Neuron (in vitro differentiated cells): ENCODE data around the gene RHCG.

ENCODE experiments used
- H2AFZ ChIP-seq: one replicate; pipeline ENCODE4 v1.6.1; 2013; ENCODE audit warnings: low read depth, mild to moderate bottlenecking, inconsistent platforms, low read length, moderate library complexity
- H3K27me3 ChIP-seq: one replicate; pipeline ENCODE4 v1.6.1; 2013; ENCODE audit warnings: low read length; ENCODE audit not compliant: insufficient read depth
- H3K36me3 ChIP-seq: one replicate; pipeline ENCODE4 v1.6.1; 2013; ENCODE audit warnings: low read length; ENCODE audit not compliant: insufficient read depth
- H3K4me1 ChIP-seq: one replicate; pipeline ENCODE4 v1.6.1; 2013; ENCODE audit warnings: low read length; ENCODE audit not compliant: insufficient read depth
- H3K4me3 ChIP-seq: 2 replicates; pipeline ENCODE4 v1.5.1; 2013; ENCODE audit warnings: mild to moderate bottlenecking, low read length, moderate library complexity
- H3K9me3 ChIP-seq: one replicate; pipeline ENCODE4 v1.6.1; 2013; ENCODE audit warnings: low read length

The RHCG gene

GRCh38 chr15:89459271-89460038 lies 36.9 kb downstream of the RHCG start:
- no peak overlapping the region for H2AFZ ChIP-seq
- peaks cover 11% of the 10 kb centered on the region for H3K27me3 ChIP-seq
- no peak overlapping the region for H3K4me3 ChIP-seq
- no peaks in the 10 kb centered on the region for H3K9me3 ChIP-seq
- no peaks in the 10 kb centered on the region for H3K36me3 ChIP-seq
- peaks cover 22% of the 10 kb centered on the region for H3K4me1 ChIP-seq

DNA sequence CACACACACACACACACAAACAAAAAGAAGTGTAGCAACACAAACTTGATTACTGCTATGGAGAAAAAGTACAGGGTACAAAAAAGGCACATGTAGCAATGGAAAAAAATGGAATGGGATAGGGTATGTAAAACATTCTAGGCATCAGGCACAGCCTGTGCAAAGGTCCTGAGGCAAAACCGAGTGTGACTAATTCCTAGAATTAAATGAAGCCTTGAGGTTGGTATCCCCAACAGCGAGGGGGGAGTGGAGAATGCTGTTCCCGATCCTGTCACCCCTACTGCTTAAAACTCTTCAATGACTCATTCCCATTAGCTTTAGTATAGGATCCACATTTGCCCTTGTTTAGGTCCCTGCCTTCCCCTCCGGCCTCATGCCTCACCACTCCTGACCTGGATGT lies 37.9 kb downstream of the RHCG start:
- Histone ChIP-seq H3K27me3 (peaks cover 11% of the 10 kb centered on the region), H2AFZ (no peak overlapping the region), H3K36me3 (no peaks in the 10 kb centered on the region), H3K4me1 (peaks cover 22% of the 10 kb centered on the region), H3K9me3 (no peaks in the 10 kb centered on the region), H3K4me3 (no peak overlapping the region)

DNA sequence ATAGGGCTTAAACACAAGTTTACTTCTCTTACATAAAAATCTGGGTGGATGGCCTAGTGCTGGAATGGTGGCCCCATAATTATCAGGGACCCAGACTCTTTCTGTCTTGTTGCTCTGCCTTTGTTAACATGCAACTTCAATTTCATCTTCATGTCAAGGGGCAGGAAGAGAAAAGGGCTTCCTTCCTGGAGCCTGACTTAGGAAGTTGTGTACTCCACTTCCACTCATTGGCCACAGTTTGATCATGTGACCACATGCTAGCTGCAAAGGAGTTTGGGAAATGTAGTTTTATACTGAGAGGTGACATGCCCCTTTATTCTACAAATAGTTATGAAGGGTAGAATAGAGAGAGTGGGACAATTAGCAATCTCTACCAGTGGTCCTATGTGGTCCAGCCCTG lies 39.3 kb downstream of the RHCG start:
- H3K4me1 ChIP-seq, result peaks cover 20% of the 10 kb centered on the region
- H2AFZ ChIP-seq, result peak overlapping the region; percentile 27
- no peaks in the 10 kb centered on the region for H3K9me3 ChIP-seq
- H3K27me3 ChIP-seq, result peaks cover 16% of the 10 kb centered on the region
- H3K36me3 ChIP-seq, result no peaks in the 10 kb centered on the region
- H3K4me3 ChIP-seq, result no peak overlapping the region

GRCh38 chr15:89455535-89455934 lies 40.8 kb downstream of the RHCG start:
- H3K4me3 ChIP-seq, result no peak overlapping the region
- H3K4me1 ChIP-seq, result peaks cover 8% of the 10 kb centered on the region
- no peaks in the 10 kb centered on the region for H3K36me3 ChIP-seq
- no peak overlapping the region for H2AFZ ChIP-seq
- H3K27me3 ChIP-seq, result peaks cover 16% of the 10 kb centered on the region
- H3K9me3 ChIP-seq, result no peaks in the 10 kb centered on the region

GRCh38 chr15:89452330-89452836 lies 44.0 kb downstream of the RHCG start:
- peaks cover 35% of the 10 kb centered on the region for H3K27me3 ChIP-seq

GRCh38 chr15:89451846-89452245 lies 44.5 kb downstream of the RHCG start:
- no peak overlapping the region for H3K4me3 ChIP-seq
- no peaks in the 10 kb centered on the region for H3K36me3 ChIP-seq
- peaks cover 15% of the 10 kb centered on the region for H3K4me1 ChIP-seq
- H3K9me3 ChIP-seq, result no peaks in the 10 kb centered on the region
- peaks cover 36% of the 10 kb centered on the region for H3K27me3 ChIP-seq
- H2AFZ ChIP-seq, result no peak overlapping the region

More at GRCh38 chr15:89452330-89452836, 44.0 kb downstream of the RHCG start:
- H3K4me1 ChIP-seq, result peaks cover 15% of the 10 kb centered on the region
- H3K4me3 ChIP-seq, result no peak overlapping the region
- H3K9me3 ChIP-seq, result no peaks in the 10 kb centered on the region
- no peak overlapping the region for H2AFZ ChIP-seq
- H3K36me3 ChIP-seq, result no peaks in the 10 kb centered on the region

- H3K36me3 ChIP-seq, result no peaks in the 10 kb centered on the region
- H2AFZ ChIP-seq, result no peak overlapping the region
- peaks cover 15% of the 10 kb centered on the region for H3K4me1 ChIP-seq
- H3K27me3 ChIP-seq, result peaks cover 44% of the 10 kb centered on the region
- no peak overlapping the region for H3K4me3 ChIP-seq
- no peaks in the 10 kb centered on the region for H3K9me3 ChIP-seq
These were observed 46.0 kb downstream of the RHCG start for GRCh38 chr15:89450076-89451006.

GRCh38 chr15:89448825-89449224 lies 47.6 kb downstream of the RHCG start:
- H3K4me1 ChIP-seq, result peaks cover 17% of the 10 kb centered on the region
- no peak overlapping the region for H2AFZ ChIP-seq
- no peaks in the 10 kb centered on the region for H3K36me3 ChIP-seq
- H3K4me3 ChIP-seq, result no peak overlapping the region
- H3K27me3 ChIP-seq, result peaks cover 47% of the 10 kb centered on the region
- no peaks in the 10 kb centered on the region for H3K9me3 ChIP-seq

DNA sequence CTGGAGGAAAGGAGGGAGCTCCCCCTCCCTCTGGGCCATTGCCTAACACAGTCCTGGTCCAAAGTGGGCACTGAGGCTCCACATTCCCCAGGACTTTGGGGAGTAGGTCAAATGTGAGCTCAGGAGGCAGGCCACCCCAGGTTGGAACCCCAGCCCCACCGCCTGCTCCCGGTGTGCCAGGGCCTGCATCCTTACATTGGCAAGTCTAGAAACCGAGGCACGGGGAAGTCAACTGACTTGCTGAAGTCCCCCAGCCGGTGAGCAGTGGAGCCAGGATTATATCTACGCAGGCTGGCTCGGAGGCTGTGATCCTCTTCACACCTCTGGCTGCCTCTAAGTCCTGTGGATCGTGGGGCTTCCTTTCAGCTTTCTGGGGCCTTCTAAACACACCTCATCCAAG lies 48.7 kb downstream of the RHCG start:
- H3K9me3 ChIP-seq, result no peaks in the 10 kb centered on the region
- no peaks in the 10 kb centered on the region for H3K36me3 ChIP-seq
- peaks cover 52% of the 10 kb centered on the region for H3K27me3 ChIP-seq
- H3K4me3 ChIP-seq, result no peak overlapping the region
- H3K4me1 ChIP-seq, result peaks cover 17% of the 10 kb centered on the region
- no peak overlapping the region for H2AFZ ChIP-seq

GRCh38 chr15:89446255-89446891 lies 50.0 kb downstream of the RHCG start:
- H3K27me3 ChIP-seq, result peaks cover 61% of the 10 kb centered on the region
- H3K4me1 ChIP-seq, result peaks cover 17% of the 10 kb centered on the region
- no peak overlapping the region for H3K4me3 ChIP-seq
- no peaks in the 10 kb centered on the region for H3K36me3 ChIP-seq
- no peak overlapping the region for H2AFZ ChIP-seq
- H3K9me3 ChIP-seq, result no peaks in the 10 kb centered on the region

- no peak overlapping the region for H3K4me3 ChIP-seq
- H3K27me3 ChIP-seq, result peaks cover 63% of the 10 kb centered on the region
- H3K4me1 ChIP-seq, result peaks cover 17% of the 10 kb centered on the region
- no peaks in the 10 kb centered on the region for H3K36me3 ChIP-seq
- H2AFZ ChIP-seq, result no peak overlapping the region
- H3K9me3 ChIP-seq, result no peaks in the 10 kb centered on the region
These were observed 50.9 kb downstream of the RHCG start for GRCh38 chr15:89445518-89445917.

GRCh38 chr15:89444241-89445225 lies 51.9 kb downstream of the RHCG start:
- H3K4me3 ChIP-seq, result no peak overlapping the region
- H3K27me3 ChIP-seq, result peaks cover 68% of the 10 kb centered on the region

More at GRCh38 chr15:89444241-89445225, 51.9 kb downstream of the RHCG start:
- H2AFZ ChIP-seq, result no peak overlapping the region
- no peaks in the 10 kb centered on the region for H3K36me3 ChIP-seq
- no peaks in the 10 kb centered on the region for H3K9me3 ChIP-seq
- H3K4me1 ChIP-seq, result peaks cover 17% of the 10 kb centered on the region
